Activated naive CD4-positive, alpha-beta T cell treated with anti-CD3 and anti-CD28 coated beads for 36 hours (primary cell): ENCODE results near the gene CTBS. TPM values are rescaled to one million over a fixed set of nuclear protein-coding genes. Genes with fewer than 3 reads are reported as not detected.
A peak's percentile ranks its signal among the peaks of the same experiment; 100 is the strongest.
"Not testable (repeated sequence)": the region's sequence is repeated elsewhere in the genome, so short reads cannot be mapped to it uniquely, and the experiment has no call there.

Source experiments
- CTCF ChIA-PET: fragments of 350-600 bp; sonication (Branson Sonifier 250); formaldehyde crosslinking; loops from one replicate; lab custom pipeline; 2021; ENCODE audit warnings: antibody characterized with exemption; lab: Charles Lee
- DNase-seq: peaks from one replicate; pipeline ENCODE4 v3.0.0-alpha.2; 2020
- H3K27ac Mint-ChIP-seq: one replicate; pipeline ENCODE4 v1.8.0; 2021; ENCODE audit warnings: mild to moderate bottlenecking, mixed read lengths
- H3K27me3 Mint-ChIP-seq: one replicate; pipeline ENCODE4 v1.8.0; 2021; ENCODE audit warnings: low read depth, mixed read lengths
- H3K36me3 Mint-ChIP-seq: one replicate; pipeline ENCODE4 v1.8.0; 2021; ENCODE audit warnings: low read depth, mixed read lengths
- H3K4me1 Mint-ChIP-seq: one replicate; pipeline ENCODE4 v1.8.0; 2021; ENCODE audit warnings: low read depth, mixed read lengths
- H3K4me3 Mint-ChIP-seq: one replicate; pipeline ENCODE4 v1.8.0; 2021; ENCODE audit warnings: mild to moderate bottlenecking, moderate library complexity, mixed read lengths
- H3K9me3 Mint-ChIP-seq: one replicate; pipeline ENCODE4 v1.8.0; 2021; ENCODE audit warnings: mixed read lengths
- intact Hi-C: fragments of 100-400 bp; cut with micrococcal nuclease; formaldehyde crosslinking; loops from one replicate; pipeline ENCODE4 v1.15.1; 2023
- total RNA-seq, 2 experiments: library from RNA; stranded (reverse); gene quantifications; one replicate each; pipeline ENCODE4 v1.2.3, GENCODE V29; 2021

CTBS gene
- total RNA-seq, 2 experiments from 2014 or later, result 21.1 to 21.2 TPM

- Mint-ChIP-seq H3K36me3 (peaks cover 22% of the 10 kb centered on the region), H3K4me3 (no peak overlapping the region), H3K4me1 (peaks cover 5% of the 10 kb centered on the region), H3K27ac (no peak overlapping the region), H3K9me3 (peaks cover 27% of the 10 kb centered on the region), H3K27me3 (no peaks in the 10 kb centered on the region)
- DNase-seq, result no peak
- CTCF ChIA-PET, result interaction anchor here (0.6 kb wide), 1 partner anchor 80 kb away, joined by 5 read pairs; no protein-coding TSS in a partner anchor
- intact Hi-C loops, result no loop called here
Observed at GRCh38 chr1:84605157-84605556, 30.9 kb upstream of the CTBS start.

DNA sequence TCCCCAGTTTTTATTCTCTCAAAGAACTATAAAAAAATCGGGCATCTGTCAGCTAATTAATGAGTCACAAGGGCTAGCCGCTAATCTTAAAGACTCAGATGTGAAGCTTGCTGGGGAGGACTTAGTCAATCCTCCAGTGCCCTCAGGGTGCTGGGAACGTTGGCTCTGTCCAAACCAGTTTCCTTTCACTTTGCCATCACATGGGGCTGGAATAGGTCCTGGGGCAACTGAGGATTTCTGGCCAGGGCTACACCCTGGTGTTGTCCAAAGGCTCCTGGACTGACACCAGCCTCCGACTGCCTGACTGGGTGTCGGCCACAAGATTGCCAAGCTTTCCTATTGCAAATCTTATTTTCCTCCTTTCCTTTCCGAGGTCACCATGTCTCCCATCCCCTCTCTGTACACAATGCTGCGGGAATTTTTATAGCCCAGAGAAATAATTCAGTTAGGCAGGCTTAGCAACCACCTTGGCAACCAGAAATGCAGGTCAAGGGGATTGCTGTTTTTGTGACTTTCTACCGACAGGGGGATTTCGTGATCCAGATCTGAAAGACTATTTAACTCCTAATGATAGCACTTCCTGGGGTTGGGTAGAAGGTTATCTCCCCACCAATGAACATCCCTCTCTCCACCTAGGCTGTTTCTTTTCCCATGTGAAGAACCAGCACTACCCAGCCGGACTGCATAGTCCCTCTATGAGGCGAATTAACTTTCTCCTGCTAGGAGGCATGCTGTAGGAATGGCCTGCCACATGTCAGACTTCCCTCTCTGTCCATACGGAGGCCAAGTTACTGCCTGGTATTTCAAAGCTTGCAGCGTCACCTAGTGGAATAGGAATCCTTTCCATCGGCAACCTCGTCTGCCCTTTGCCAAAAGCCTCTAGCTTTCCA is 29.9 kb upstream of the CTBS start:
- Mint-ChIP-seq H3K27ac (no peak overlapping the region), H3K27me3 (no peaks in the 10 kb centered on the region), H3K9me3 (peaks cover 27% of the 10 kb centered on the region), H3K4me3 (no peak overlapping the region), H3K36me3 (peaks cover 22% of the 10 kb centered on the region), H3K4me1 (peaks cover 14% of the 10 kb centered on the region)
- intact Hi-C loops, result no loop called here
- CTCF ChIA-PET, result no interaction called here
- no peak for DNase-seq

GRCh38 chr1:84603223-84603622 is 29.0 kb upstream of the CTBS start:
- CTCF ChIA-PET, result no interaction called here
- no peak for DNase-seq
- H3K36me3 Mint-ChIP-seq, result peaks cover 22% of the 10 kb centered on the region
- H3K4me1 Mint-ChIP-seq, result peaks cover 23% of the 10 kb centered on the region
- no peak overlapping the region for H3K27ac Mint-ChIP-seq
- H3K9me3 Mint-ChIP-seq, result peaks cover 27% of the 10 kb centered on the region
- no peaks in the 10 kb centered on the region for H3K27me3 Mint-ChIP-seq
- H3K4me3 Mint-ChIP-seq, result no peak overlapping the region
- intact Hi-C loops, result no loop called here

- peaks cover 18% of the 10 kb centered on the region for H3K36me3 Mint-ChIP-seq
- no peak for DNase-seq
- no peak overlapping the region for H3K27ac Mint-ChIP-seq
- peaks cover 19% of the 10 kb centered on the region for H3K9me3 Mint-ChIP-seq
- peaks cover 31% of the 10 kb centered on the region for H3K4me1 Mint-ChIP-seq
- intact Hi-C loops, result no loop called here
- H3K4me3 Mint-ChIP-seq, result no peak overlapping the region
- CTCF ChIA-PET, result interaction anchor here (0.9 kb wide), 1 partner anchor 19 kb away, joined by 3 read pairs; no protein-coding TSS in a partner anchor
- no peaks in the 10 kb centered on the region for H3K27me3 Mint-ChIP-seq
Observed at GRCh38 chr1:84600796-84601195, 26.6 kb upstream of the CTBS start.

DNA sequence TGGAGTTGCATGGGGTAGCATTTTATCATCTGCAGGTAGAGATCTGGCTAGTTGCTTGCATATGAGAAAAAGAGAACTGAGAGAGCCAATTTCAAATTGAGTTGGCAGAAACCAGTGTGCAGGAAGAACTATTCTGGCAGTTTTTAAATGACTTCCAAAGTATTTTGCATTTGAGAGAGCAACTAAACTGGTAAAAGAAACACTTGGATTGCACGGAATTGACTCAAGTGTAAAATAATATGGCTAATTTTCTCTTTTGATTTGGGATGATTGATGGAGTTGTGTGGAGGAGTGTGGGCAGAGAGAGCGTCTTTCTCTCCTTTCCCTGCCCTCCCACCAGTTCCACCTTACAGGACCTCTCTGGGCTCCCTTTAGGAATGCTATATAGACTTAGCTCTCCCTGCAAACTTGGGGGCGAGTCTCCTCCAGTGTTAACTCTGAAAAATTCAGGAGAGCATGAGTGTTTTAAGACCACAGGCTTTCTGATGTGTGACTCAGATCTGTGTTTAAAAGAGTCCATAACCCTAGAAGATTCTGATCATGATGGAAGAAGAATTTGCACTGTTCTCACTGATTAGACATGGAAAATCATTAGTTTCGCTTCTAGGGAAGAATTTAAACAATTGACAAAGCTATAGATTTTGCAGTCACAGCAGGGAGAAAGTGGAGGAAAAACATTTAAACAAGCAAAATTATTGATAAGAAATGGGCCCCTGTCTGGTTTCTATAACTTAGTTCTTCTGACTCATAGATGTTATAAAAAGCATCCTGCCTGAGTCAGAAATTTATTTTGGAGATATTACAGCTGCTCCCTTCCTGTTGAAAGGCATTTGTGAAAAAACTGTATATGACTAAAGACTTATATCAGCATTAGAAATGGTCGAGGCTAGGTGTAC is 24.9 kb upstream of the CTBS start:
- Mint-ChIP-seq H3K27me3 (no peaks in the 10 kb centered on the region), H3K4me3 (no peak overlapping the region), H3K9me3 (peaks cover 2% of the 10 kb centered on the region), H3K27ac (peak overlapping the region; percentile 70), H3K4me1 (peaks cover 31% of the 10 kb centered on the region), H3K36me3 (peaks cover 7% of the 10 kb centered on the region)
- CTCF ChIA-PET, result no interaction called here
- no peak for DNase-seq
- intact Hi-C loops, result loop anchor here (1.0 to 2.0 kb wide), 5 partner anchors 20 to 446 kb away; partner anchors contain the start of genes GNG5, SPATA1 and SSX2IP

- peaks cover 31% of the 10 kb centered on the region for H3K4me1 Mint-ChIP-seq
- CTCF ChIA-PET, result no interaction called here
- intact Hi-C loops, result loop anchor here (2.0 kb wide), 1 partner anchor 446 kb away; no protein-coding TSS in a partner anchor
- peak overlapping the region; percentile 70 for H3K27ac Mint-ChIP-seq
- H3K9me3 Mint-ChIP-seq, result no peaks in the 10 kb centered on the region
- no peaks in the 10 kb centered on the region for H3K27me3 Mint-ChIP-seq
- DNase-seq, result no peak
- no peak overlapping the region for H3K4me3 Mint-ChIP-seq
- peaks cover 2% of the 10 kb centered on the region for H3K36me3 Mint-ChIP-seq
Observed at GRCh38 chr1:84598418-84598817, 24.2 kb upstream of the CTBS start.

- H3K27ac Mint-ChIP-seq, result no peak overlapping the region
- CTCF ChIA-PET, result interaction anchor here (0.8 to 0.9 kb wide), 3 partner anchors 10 to 141 kb away, joined by 3 to 4 read pairs (median 3); no protein-coding TSS in a partner anchor
- no peak for DNase-seq
- H3K4me3 Mint-ChIP-seq, result no peak overlapping the region
- H3K9me3 Mint-ChIP-seq, result no peaks in the 10 kb centered on the region
- H3K27me3 Mint-ChIP-seq, result no peaks in the 10 kb centered on the region
- no peaks in the 10 kb centered on the region for H3K36me3 Mint-ChIP-seq
- intact Hi-C loops, result no loop called here
- H3K4me1 Mint-ChIP-seq, result peaks cover 31% of the 10 kb centered on the region
Observed at GRCh38 chr1:84597011-84597410, 22.8 kb upstream of the CTBS start.

- H3K9me3 Mint-ChIP-seq, CTCF ChIA-PET, H3K4me3 Mint-ChIP-seq, H3K27ac Mint-ChIP-seq, DNase-seq, intact Hi-C loops, H3K27me3 Mint-ChIP-seq, H3K36me3 Mint-ChIP-seq: not testable (repeated sequence)
- peaks cover 24% of the 10 kb centered on the region for H3K4me1 Mint-ChIP-seq
Observed at GRCh38 chr1:84594959-84595358, 20.7 kb upstream of the CTBS start.

GRCh38 chr1:84587099-84587498 is 12.9 kb upstream of the CTBS start:
- H3K9me3 Mint-ChIP-seq, result no peaks in the 10 kb centered on the region
- peaks cover 9% of the 10 kb centered on the region for H3K27me3 Mint-ChIP-seq
- no peak overlapping the region for H3K27ac Mint-ChIP-seq
- no peak for DNase-seq
- no peaks in the 10 kb centered on the region for H3K4me1 Mint-ChIP-seq
- intact Hi-C loops, result no loop called here
- no peaks in the 10 kb centered on the region for H3K36me3 Mint-ChIP-seq
- no peak overlapping the region for H3K4me3 Mint-ChIP-seq
- CTCF ChIA-PET, result interaction anchor here (1.2 kb wide), 2 partner anchors 36 to 37 kb away, joined by 3 read pairs; no protein-coding TSS in a partner anchor

GRCh38 chr1:84585803-84586202 is 11.6 kb upstream of the CTBS start:
- no peak overlapping the region for H3K4me3 Mint-ChIP-seq
- DNase-seq, result no peak
- H3K27ac Mint-ChIP-seq, result peak overlapping the region; percentile 33
- H3K36me3 Mint-ChIP-seq, result no peaks in the 10 kb centered on the region
- H3K9me3 Mint-ChIP-seq, result no peaks in the 10 kb centered on the region
- H3K4me1 Mint-ChIP-seq, result no peaks in the 10 kb centered on the region
- peaks cover 5% of the 10 kb centered on the region for H3K27me3 Mint-ChIP-seq
- intact Hi-C loops, result no loop called here
- CTCF ChIA-PET, result interaction anchor here (1.8 kb wide), 1 partner anchor 168 kb away, joined by 4 read pairs; no protein-coding TSS in a partner anchor

GRCh38 chr1:84584126-84584525 is 9.9 kb upstream of the CTBS start:
- no peaks in the 10 kb centered on the region for H3K36me3 Mint-ChIP-seq
- H3K9me3 Mint-ChIP-seq, result no peaks in the 10 kb centered on the region
- no peak for DNase-seq
- CTCF ChIA-PET, result no interaction called here
- H3K27ac Mint-ChIP-seq, result no peak overlapping the region
- H3K27me3 Mint-ChIP-seq, result peaks cover 5% of the 10 kb centered on the region
- intact Hi-C loops, result no loop called here
- no peaks in the 10 kb centered on the region for H3K4me1 Mint-ChIP-seq
- H3K4me3 Mint-ChIP-seq, result no peak overlapping the region

- Mint-ChIP-seq H3K4me1 (no peaks in the 10 kb centered on the region), H3K4me3 (no peak overlapping the region), H3K9me3 (no peaks in the 10 kb centered on the region), H3K36me3 (no peaks in the 10 kb centered on the region), H3K27me3 (peaks cover 5% of the 10 kb centered on the region), H3K27ac (no peak overlapping the region)
- intact Hi-C loops, result no loop called here
- CTCF ChIA-PET, result no interaction called here
- DNase-seq, result no peak
Observed at GRCh38 chr1:84583648-84584047, 9.4 kb upstream of the CTBS start.
